ENCODE results near the gene PLCH1. TPM values are rescaled to one million over a fixed set of nuclear protein-coding genes. Genes with fewer than 3 reads are reported as not detected.
A peak's percentile ranks its signal among the peaks of the same experiment; 100 is the strongest.

The PLCH1 gene
- total RNA-seq, 6 experiments from 2014 or later: 0.07 to 0.25 (median 0.17) TPM

DNA sequence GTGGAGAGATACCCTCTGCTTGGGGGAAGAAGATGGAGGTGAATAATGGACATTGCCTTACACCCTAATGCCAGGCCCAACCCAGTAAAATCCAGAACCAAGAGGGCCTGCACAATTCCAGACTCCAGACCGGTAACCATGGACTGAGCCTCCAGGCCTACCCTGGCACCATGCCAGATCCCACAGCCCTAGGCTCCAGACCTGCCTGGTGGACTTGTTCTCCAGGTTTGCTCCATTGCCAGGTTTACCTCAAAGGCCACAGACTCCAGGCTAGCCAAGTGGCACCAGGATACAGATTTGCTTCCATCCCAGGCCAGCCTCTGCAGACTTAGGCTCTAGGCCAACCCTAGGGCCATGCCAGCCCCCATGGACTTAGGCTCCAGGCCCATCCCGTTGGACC is 14.0 kb downstream of the PLCH1 start:
- no peaks in the 10 kb centered on the region for H3K27me3 ChIP-seq
- WGBS (ENCODE audit: insufficient coverage, low coverage, low lambda C conversion rate, missing lambda C conversion rate): 40% methylated on average over 1 of the region's 2 CpGs
- intact Hi-C loops (cut with DNase I): no loop called here
- TF ChIP-seq, protein P1, sequence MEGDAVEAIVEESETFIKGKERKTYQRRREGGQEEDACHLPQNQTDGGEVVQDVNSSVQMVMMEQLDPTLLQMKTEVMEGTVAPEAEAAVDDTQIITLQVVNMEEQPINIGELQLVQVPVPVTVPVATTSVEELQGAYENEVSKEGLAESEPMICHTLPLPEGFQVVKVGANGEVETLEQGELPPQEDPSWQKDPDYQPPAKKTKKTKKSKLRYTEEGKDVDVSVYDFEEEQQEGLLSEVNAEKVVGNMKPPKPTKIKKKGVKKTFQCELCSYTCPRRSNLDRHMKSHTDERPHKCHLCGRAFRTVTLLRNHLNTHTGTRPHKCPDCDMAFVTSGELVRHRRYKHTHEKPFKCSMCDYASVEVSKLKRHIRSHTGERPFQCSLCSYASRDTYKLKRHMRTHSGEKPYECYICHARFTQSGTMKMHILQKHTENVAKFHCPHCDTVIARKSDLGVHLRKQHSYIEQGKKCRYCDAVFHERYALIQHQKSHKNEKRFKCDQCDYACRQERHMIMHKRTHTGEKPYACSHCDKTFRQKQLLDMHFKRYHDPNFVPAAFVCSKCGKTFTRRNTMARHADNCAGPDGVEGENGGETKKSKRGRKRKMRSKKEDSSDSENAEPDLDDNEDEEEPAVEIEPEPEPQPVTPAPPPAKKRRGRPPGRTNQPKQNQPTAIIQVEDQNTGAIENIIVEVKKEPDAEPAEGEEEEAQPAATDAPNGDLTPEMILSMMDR (IDR thresholded peaks at IDR 0.05): no peak
- TF ChIP-seq POLR2A (IDR thresholded peaks at IDR 0.05): no peak
- no peak overlapping the region for H3K27ac ChIP-seq
- no peak overlapping the region for H3K4me3 ChIP-seq
- H3K9me3 ChIP-seq: no peaks in the 10 kb centered on the region
- H3K4me1 ChIP-seq: no peaks in the 10 kb centered on the region
- H3K36me3 ChIP-seq: no peaks in the 10 kb centered on the region
- DNase-seq (no peak), ATAC-seq (peak in 1 of 4 donors; percentile 16)

DNA sequence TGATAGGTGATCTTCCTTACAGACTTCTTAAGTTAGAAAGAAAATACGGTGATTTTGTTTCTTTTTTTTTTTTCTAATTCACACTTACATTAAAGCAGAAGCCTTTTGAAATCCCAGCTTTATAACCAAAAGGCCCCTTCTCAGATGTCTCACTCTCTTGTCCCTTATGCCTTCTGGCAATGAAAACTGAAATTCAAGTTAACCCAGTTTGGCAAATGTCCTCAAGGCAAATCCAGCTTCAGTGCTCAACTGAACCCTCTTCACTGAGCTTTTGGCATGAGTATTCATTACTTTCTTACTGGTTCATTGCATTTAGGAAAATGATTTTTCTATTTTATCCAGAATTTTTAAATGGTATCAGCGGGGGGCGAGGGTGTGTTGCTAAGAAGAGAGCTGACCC is 17.0 kb downstream of the PLCH1 start:
- Histone ChIP-seq H3K36me3 (no peaks in the 10 kb centered on the region), H3K27ac (no peak overlapping the region), H3K27me3 (no peaks in the 10 kb centered on the region), H3K9me3 (no peaks in the 10 kb centered on the region), H3K4me1 (no peaks in the 10 kb centered on the region), H3K4me3 (no peak overlapping the region)
- no peak for ATAC-seq
- TF ChIP-seq POLR2A (IDR thresholded peaks at IDR 0.05): no peak
- TF ChIP-seq, protein P1 (IDR thresholded peaks at IDR 0.05): no peak
- 84% methylated on average over 3 of the region's 3 CpGs for WGBS (ENCODE audit: insufficient coverage, low coverage, low lambda C conversion rate, missing lambda C conversion rate)
- no peak for DNase-seq
- intact Hi-C loops (cut with DNase I): no loop called here

DNA sequence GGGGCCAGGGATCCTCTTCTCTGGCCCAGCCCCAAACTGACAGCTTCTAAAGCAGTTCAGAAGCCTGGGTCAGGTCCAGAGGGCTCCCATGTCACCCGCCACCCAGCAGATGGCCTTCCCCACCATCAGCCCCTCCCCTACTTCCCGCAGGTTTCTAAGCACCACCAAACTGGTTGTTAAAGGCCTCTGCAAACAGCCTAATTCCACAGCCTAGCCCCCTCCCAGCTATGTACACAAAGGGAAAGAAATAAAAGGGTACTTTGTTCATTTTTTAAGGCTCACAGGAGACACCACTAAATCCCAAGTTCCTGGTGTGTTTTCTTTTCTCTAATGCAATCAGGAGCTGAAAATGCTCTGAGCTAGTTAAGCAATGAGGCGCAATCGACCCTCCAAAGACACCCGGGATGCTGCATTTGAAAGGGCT is 30.6 kb downstream of the PLCH1 start:
- Histone ChIP-seq H3K4me3 (no peak overlapping the region), H3K4me1 (no peaks in the 10 kb centered on the region), H3K9me3 (no peaks in the 10 kb centered on the region), H3K27ac (no peak overlapping the region), H3K36me3 (no peaks in the 10 kb centered on the region), H3K27me3 (no peaks in the 10 kb centered on the region)
- ATAC-seq: no peak
- DNase-seq: no peak
- intact Hi-C loops (cut with DNase I): no loop called here
- 58% methylated on average over 3 of the region's 5 CpGs for WGBS (ENCODE audit: insufficient coverage, low coverage, low lambda C conversion rate, missing lambda C conversion rate)
- TF ChIP-seq, protein P1 (IDR thresholded peaks at IDR 0.05): no peak
- TF ChIP-seq POLR2A (IDR thresholded peaks at IDR 0.05): no peak

DNA sequence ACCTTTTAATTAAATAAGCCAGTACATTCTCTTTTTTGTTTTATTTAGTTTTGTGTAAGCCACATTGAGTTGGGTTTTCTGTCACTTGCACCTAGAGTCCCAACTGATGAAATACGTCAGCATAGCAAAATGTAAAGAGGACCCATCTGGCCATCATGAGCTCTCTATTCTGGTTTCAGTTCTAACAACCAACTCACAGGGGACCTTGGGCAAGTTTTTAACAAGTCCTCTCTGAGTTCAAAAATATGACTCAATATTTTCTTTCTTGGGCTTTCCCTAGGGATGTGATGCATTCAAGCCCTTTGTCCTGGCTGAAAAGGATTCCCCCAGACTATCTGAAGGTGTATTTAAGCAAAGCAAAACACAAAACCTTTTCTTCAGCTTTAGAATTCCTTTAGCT is 32.9 kb downstream of the PLCH1 start:
- DNase-seq (no peak), ATAC-seq (no peak)
- Histone ChIP-seq H3K27ac (no peak overlapping the region), H3K4me1 (no peaks in the 10 kb centered on the region), H3K9me3 (no peaks in the 10 kb centered on the region), H3K27me3 (no peaks in the 10 kb centered on the region), H3K36me3 (no peaks in the 10 kb centered on the region), H3K4me3 (no peak overlapping the region)
- TF ChIP-seq POLR2A (IDR thresholded peaks at IDR 0.05): no peak
- TF ChIP-seq, protein P1 (IDR thresholded peaks at IDR 0.05): no peak
- WGBS (ENCODE audit: insufficient coverage, low coverage, low lambda C conversion rate, missing lambda C conversion rate): 77% methylated on average over 1 of the region's 1 CpG
- intact Hi-C loops (cut with DNase I): no loop called here

Data from right lobe of liver (tissue), 6 donors.